Femur (tissue), 1 donor: ENCODE results near the gene RETREG3.
"Not testable (repeated sequence)": the region's sequence is repeated elsewhere in the genome, so short reads cannot be mapped to it uniquely, and the experiment has no call there.

Experiments used
- DNase-seq: peaks from one replicate; pipeline ENCODE4 v3.0.0-alpha.2; 2017

The RETREG3 gene

GRCh38 chr17:42568341-42569111, 40.6 kb downstream of the RETREG3 start:
- DNase-seq = no peak

- peak; percentile 95 for DNase-seq
Measured at GRCh38 chr17:42566883-42567573, 42.1 kb downstream of the RETREG3 start, which contains the start of gene MLX. TSS of gene MLX (plus strand) at chr17:42567100. CDS start at chr17:42567125, 25 bp downstream.

- DNase-seq = no peak
Measured at GRCh38 chr17:42566215-42566882, 42.8 kb downstream of the RETREG3 start.

- no peak for DNase-seq
Measured at GRCh38 chr17:42565523-42566214, 43.5 kb downstream of the RETREG3 start.

GRCh38 chr17:42564815-42565522, 44.2 kb downstream of the RETREG3 start:
- no peak for DNase-seq

GRCh38 chr17:42563950-42564349, 45.2 kb downstream of the RETREG3 start:
- no peak for DNase-seq

GRCh38 chr17:42563543-42563942, 45.6 kb downstream of the RETREG3 start:
- no peak for DNase-seq

- DNase-seq = no peak
Measured at GRCh38 chr17:42563143-42563509, 46.0 kb downstream of the RETREG3 start.

GRCh38 chr17:42562388-42563142, 46.6 kb downstream of the RETREG3 start:
- no peak for DNase-seq

- DNase-seq = peak; percentile 98
Measured at GRCh38 chr17:42561897-42562387, 47.2 kb downstream of the RETREG3 start, which contains the start of gene COASY. TSS of gene COASY (plus strand) at chr17:42562148. CDS start at chr17:42562623, 475 bp downstream.

- DNase-seq = no peak
Measured at GRCh38 chr17:42560246-42560645, 48.9 kb downstream of the RETREG3 start.

- no peak for DNase-seq
Measured at GRCh38 chr17:42559075-42559474, 50.1 kb downstream of the RETREG3 start.

GRCh38 chr17:42555961-42556617, 53.1 kb downstream of the RETREG3 start:
- not testable (repeated sequence) for DNase-seq

- no peak for DNase-seq
Measured at GRCh38 chr17:42555122-42555622, 54.0 kb downstream of the RETREG3 start.

- peak; percentile 95 for DNase-seq
Measured at GRCh38 chr17:42554250-42555121, 54.7 kb downstream of the RETREG3 start.

GRCh38 chr17:42553866-42554249, 55.3 kb downstream of the RETREG3 start:
- DNase-seq = no peak

- no peak for DNase-seq
Measured at GRCh38 chr17:42553161-42553818, 55.9 kb downstream of the RETREG3 start.

- not testable (repeated sequence) for DNase-seq
Measured at GRCh38 chr17:42552736-42553135, 56.4 kb downstream of the RETREG3 start, which contains the start of gene HSD17B1. TSS of gene HSD17B1 (plus strand) at chr17:42552923. CDS start at chr17:42552934, 11 bp downstream.
